Gastrocnemius medialis (tissue), 4 donors: Measurements from ENCODE around the gene SRRM3. TPM values are rescaled to one million over a fixed set of nuclear protein-coding genes. Genes with fewer than 3 reads are reported as not detected.
"Not testable (repeated sequence)": the region's sequence is repeated elsewhere in the genome, so short reads cannot be mapped to it uniquely, and the experiment has no call there.

Experiments used
- ATAC-seq, 2 donors: fragments of 150-250 bp; one replicate each; pipeline ENCODE4 v1.9.1; 2016
- DNase-seq, 2 donors: peaks; one replicate each; pipeline ENCODE4 v3.0.0-alpha.2; 2019
- H3K27ac ChIP-seq, 4 donors: fragments of 200-600 bp; sonication (generic); 1 replicate in 1 of 4; 2 replicates in 3 of 4; pipeline ENCODE4 v1.5.1; 2016 to 2018; ENCODE audit warnings: mild to moderate bottlenecking in 2 of 4, moderate library complexity in 1 of 4
- H3K27me3 ChIP-seq, 3 donors: fragments of 200-600 bp; sonication (generic) in 2 of 3; 1 replicate in 1 of 3; 2 replicates in 2 of 3; pipeline versions ENCODE4 v1.5.1 to v1.6.0; 2016 to 2019; ENCODE audit warnings: mild to moderate bottlenecking in 1 of 3, moderate library complexity in 1 of 3
- H3K36me3 ChIP-seq, 2 donors: fragments of 200-600 bp; sonication (generic) in 1 of 2; one replicate each; pipeline ENCODE4 v1.5.1; 2017 to 2018
- H3K4me1 ChIP-seq, 2 donors: fragments of 200-600 bp; sonication (generic) in 1 of 2; one replicate each; pipeline ENCODE4 v1.5.1; 2016 to 2017; ENCODE audit warnings: mild to moderate bottlenecking in 2 of 2
- H3K4me3 ChIP-seq, 4 donors: fragments of 200-600 bp; sonication (generic) in 3 of 4; 1 replicate in 1 of 4; 2 replicates in 3 of 4; pipeline ENCODE4 v1.5.1; 2016 to 2019; ENCODE audit warnings: mild to moderate bottlenecking in 2 of 4
- H3K9me3 ChIP-seq, 3 donors: fragments of 200-600 bp; sonication (generic) in 2 of 3; 1 replicate in 1 of 3; 2 replicates in 2 of 3; pipeline ENCODE4 v1.5.1; 2016 to 2019
- CTCF ChIP-seq, 5 experiments: fragments of 450-650 bp in 3 of 5; fragments of 200-600 bp in 2 of 5; sonication (generic) in 2 of 5; IDR thresholded peaks in 4 of 5; conservative IDR thresholded peaks in 1 of 5; 1 replicate in 4 of 5; 2 replicates in 1 of 5; pipeline ENCODE4 v1.5.1; 2016 to 2019; ENCODE audit warnings: antibody characterized with exemption in 5 of 5, mild to moderate bottlenecking in 3 of 5, moderate library complexity in 3 of 5
- POLR2A ChIP-seq, 2 donors: fragments of 450-650 bp; IDR thresholded peaks; one replicate each; pipeline ENCODE4 v1.6.1; 2017; ENCODE audit warnings: antibody characterized with exemption in 2 of 2, mild to moderate bottlenecking in 2 of 2, moderate library complexity in 2 of 2
- in situ Hi-C, 4 donors: fragments of 200-750 bp; cut with MboI; loops; one replicate each; pipeline versions ENCODE4 v1.15.0 to v1.8.0; 2017; ENCODE audit warnings: low sequenced_read_pairs in 4 of 4
- intact Hi-C: fragments of 100-400 bp; cut with DNase I; formaldehyde crosslinking; loops from one replicate; pipeline ENCODE4 v1.15.1; 2023; ENCODE audit warnings: low total_unique reads
- total RNA-seq, 4 donors: library from RNA; depleted of rRNA; stranded (reverse); fragments of >200 nt; gene quantifications; one replicate each; pipeline versions ENCODE4 v1.1.0 to v1.2.3, GENCODE V29; 2016

SRRM3 gene
- total RNA-seq, 4 donors from 2014 or later, result 0.53 to 1.2 (median 0.84) TPM

- H3K36me3 ChIP-seq, H3K4me1 ChIP-seq, in situ Hi-C loops, ATAC-seq, H3K27me3 ChIP-seq, H3K27ac ChIP-seq, H3K9me3 ChIP-seq, H3K4me3 ChIP-seq, DNase-seq: not testable (repeated sequence)
- intact Hi-C loops, result loop anchor here (10.0 kb wide), 1 partner anchor 109 kb away; no protein-coding TSS in a partner anchor
These were observed 37.9 kb upstream of the SRRM3 start for GRCh38 chr7:76163812-76164211.

GRCh38 chr7:76165106-76165972 lies 36.4 kb upstream of the SRRM3 start:
- no peak for TF ChIP-seq CTCF (IDR thresholded peaks at IDR 0.05 in 4 of 5, conservative IDR thresholded peaks at IDR 0.05 in 1 of 5)
- TF ChIP-seq POLR2A (IDR thresholded peaks at IDR 0.05), result no peak
- Histone ChIP-seq H3K4me3 (no peak overlapping the region), H3K27ac (peak overlapping the region in 3 of 4 donors; percentile 92 to 98 (median 95)), H3K4me1 (peaks cover 0 to 7% of the 10 kb centered on the region in 2 donors), H3K36me3 (no peaks in the 10 kb centered on the region), H3K27me3 (no peaks in the 10 kb centered on the region), H3K9me3 (no peaks in the 10 kb centered on the region)
- intact Hi-C loops, result loop anchor here (10.0 kb wide), 1 partner anchor 111 kb away; no protein-coding TSS in a partner anchor
- ATAC-seq (no peak), DNase-seq (no peak)
- in situ Hi-C loops, result no loop called here

GRCh38 chr7:76165973-76166403 lies 35.7 kb upstream of the SRRM3 start:
- H3K4me3 ChIP-seq, result peak overlapping the region; percentile 68 to 91 (median 72)
- H3K4me1 ChIP-seq, result peaks cover 0 to 7% of the 10 kb centered on the region in 2 donors
- H3K9me3 ChIP-seq, result no peaks in the 10 kb centered on the region
- in situ Hi-C loops, result no loop called here
- no peaks in the 10 kb centered on the region for H3K36me3 ChIP-seq
- ATAC-seq, result no peak
- TF ChIP-seq CTCF (IDR thresholded peaks at IDR 0.05 in 4 of 5, conservative IDR thresholded peaks at IDR 0.05 in 1 of 5) (no peak), POLR2A (IDR thresholded peaks at IDR 0.05) (no peak)
- no peaks in the 10 kb centered on the region for H3K27me3 ChIP-seq
- intact Hi-C loops, result loop anchor here (10.0 kb wide), 1 partner anchor 111 kb away; no protein-coding TSS in a partner anchor
- peak overlapping the region; percentile 87 to 98 (median 94) for H3K27ac ChIP-seq
- DNase-seq, result no peak

- Histone ChIP-seq H3K4me3 (peak overlapping the region; percentile 68 to 91 (median 72)), H3K9me3 (no peaks in the 10 kb centered on the region), H3K27me3 (no peaks in the 10 kb centered on the region), H3K4me1 (peaks cover 0 to 7% of the 10 kb centered on the region in 2 donors), H3K36me3 (no peaks in the 10 kb centered on the region), H3K27ac (peak overlapping the region; percentile 87 to 98 (median 94))
- intact Hi-C loops (loop anchor here (10.0 kb wide), 1 partner anchor 112 kb away; no protein-coding TSS in a partner anchor), in situ Hi-C loops (no loop called here)
- ATAC-seq (peak; percentile 98), DNase-seq (peak; percentile 95 to 97)
- TF ChIP-seq POLR2A (IDR thresholded peaks at IDR 0.05) (peak; percentile 90 to 92), CTCF (IDR thresholded peaks at IDR 0.05 in 4 of 5, conservative IDR thresholded peaks at IDR 0.05 in 1 of 5) (peak in 2 of 5 experiments; percentile 20 to 35)
These were observed 35.1 kb upstream of the SRRM3 start for GRCh38 chr7:76166404-76167255.
